ENCODE data around the gene ABHD2.
"Not testable (repeated sequence)": the region's sequence is repeated elsewhere in the genome, so short reads cannot be mapped to it uniquely, and the experiment has no call there.

ABHD2 gene

GRCh38 chr15:89087830-89088604, at the start of gene ABHD2:
TSS of gene ABHD2 (plus strand) at chr15:89088456. CDS start at chr15:89116328, 27,872 bp downstream.
- peak; percentile 100 for DNase-seq (ENCODE audit: low read depth)
- H3K4me3 ChIP-seq (ENCODE audit: low read depth, low read length), result peak within 1 kb of the TSS; percentile 91

- no peak overlapping the region for H3K4me3 ChIP-seq (ENCODE audit: low read depth, low read length)
- no peak for DNase-seq (ENCODE audit: low read depth)
Observed at GRCh38 chr15:89039142-89039541, 49.1 kb upstream of the ABHD2 start.

DNA sequence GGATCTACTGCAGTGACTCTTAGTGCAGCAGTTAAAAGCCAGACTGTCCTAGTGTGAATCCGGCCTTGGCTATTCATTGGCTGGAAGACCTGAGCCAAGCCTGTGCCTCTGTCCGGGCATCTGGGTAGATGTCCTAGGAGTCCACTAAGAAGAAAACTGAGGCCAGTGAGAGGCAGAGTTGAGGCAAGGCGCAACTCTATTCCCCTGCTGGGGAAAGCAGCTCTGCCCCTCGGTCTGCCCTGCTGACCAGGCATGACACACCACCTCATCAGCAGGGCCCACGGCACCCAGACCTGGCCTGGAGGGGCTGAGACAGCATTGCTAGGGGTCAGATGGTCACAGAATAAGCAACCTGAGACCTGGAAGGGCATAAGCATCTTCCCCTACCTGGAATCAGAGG, 46.7 kb upstream of the ABHD2 start:
- DNase-seq (ENCODE audit: low read depth), result no peak
- no peak overlapping the region for H3K4me3 ChIP-seq (ENCODE audit: low read depth, low read length)

DNA sequence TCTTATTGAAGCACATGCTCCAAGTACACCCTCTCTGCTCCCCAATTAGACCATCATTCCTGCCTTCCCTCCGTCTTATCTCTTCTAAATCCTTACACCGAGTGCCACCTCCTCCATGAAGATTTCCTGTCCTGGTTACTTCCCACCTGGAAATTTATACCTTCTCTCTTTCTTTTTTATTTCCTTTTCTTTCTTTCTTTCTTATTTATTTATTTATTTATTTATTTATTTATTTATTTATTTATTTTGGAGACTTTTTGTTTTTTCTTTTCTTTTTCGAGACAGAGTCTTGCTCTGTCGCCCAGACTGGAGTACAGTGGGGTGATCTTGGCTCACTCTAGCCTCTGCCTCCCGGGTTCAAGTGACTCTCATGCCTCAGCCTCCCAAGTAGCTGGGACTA, 45.9 kb upstream of the ABHD2 start:
- DNase-seq (ENCODE audit: low read depth), result no peak

DNA sequence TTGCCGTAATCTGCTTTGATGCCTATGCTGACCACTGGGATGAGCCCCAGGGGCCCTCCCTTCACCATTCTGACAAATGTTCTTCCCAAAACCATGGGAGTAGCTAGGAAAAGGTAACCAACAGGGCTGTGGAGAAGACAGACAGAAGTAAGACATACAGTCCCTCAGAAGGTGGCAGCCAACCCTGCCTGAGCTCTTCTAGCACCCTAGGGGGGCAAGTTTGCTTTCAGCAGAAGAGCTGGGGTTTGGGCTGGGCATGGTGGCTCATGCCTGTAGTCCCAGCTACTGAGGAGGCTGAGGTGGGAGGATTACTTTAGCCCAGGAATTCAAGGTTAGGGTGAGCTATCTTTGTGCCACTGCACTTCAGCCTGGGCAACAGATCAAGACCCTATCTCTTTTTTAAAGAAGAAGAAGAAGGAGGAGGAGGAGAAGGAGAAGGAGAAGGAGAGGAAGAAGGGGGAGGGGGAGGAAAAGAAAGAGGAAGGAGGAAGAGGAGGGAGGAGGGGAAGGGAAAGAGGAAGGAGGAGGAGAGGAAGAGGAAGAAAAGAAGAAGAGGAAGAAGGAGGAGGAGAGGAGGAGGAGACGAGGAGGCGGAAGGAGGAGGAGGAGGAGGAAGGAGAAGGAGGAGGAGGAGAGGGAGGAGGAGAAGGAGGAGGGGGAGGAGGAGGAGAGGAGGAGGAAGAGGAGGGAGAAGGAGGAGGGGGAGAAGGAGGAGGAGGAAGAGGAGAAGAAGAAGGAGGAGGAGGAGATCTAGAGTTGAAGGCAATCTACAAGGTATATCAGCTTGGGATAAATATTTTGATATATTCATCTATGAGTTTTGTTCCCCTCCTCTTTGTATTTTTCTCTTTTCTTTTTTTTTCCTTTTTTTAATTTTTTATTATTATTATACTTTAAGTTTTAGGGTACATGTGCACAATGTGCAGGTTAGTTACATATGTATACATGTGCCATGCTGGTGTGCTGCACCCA, 44.9 kb upstream of the ABHD2 start:
- DNase-seq (ENCODE audit: low read depth), result no peak
- H3K4me3 ChIP-seq (ENCODE audit: low read depth, low read length), result no peak overlapping the region

More for the DNA sequence above, 45.9 kb upstream of the ABHD2 start:
- H3K4me3 ChIP-seq (ENCODE audit: low read depth, low read length), result no peak overlapping the region

DNA sequence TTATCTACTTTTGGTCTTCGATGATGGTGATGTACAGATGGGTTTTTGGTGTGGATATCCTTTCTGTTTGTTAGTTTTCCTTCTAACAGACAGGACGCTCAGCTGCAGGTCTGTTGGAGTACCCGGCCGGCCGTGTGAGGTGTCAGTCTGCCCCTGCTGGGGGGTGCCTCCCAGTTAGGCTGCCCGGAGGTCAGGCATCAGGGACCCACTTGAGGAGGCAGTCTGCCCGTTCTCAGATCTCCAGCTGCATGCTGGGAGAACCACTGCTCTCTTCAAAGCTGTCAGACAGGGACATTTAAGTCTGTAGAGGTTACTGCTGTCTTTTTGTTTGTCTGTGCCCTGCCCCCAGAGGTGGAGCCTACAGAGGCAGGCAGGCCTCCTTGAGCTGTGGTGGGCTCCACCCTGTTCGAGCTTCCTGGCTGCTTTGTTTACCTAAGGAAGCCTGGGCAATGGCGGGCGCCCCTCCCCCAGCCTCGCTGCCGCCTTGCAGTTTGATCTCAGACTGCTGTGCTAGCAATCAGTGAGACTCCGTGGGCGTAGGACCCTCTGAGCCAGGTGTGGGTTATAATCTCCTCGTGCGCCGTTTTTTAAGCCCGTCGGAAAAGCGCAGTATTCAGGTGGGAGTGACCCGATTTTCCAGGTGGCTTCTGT, 39.1 kb upstream of the ABHD2 start:
- DNase-seq (ENCODE audit: low read depth); H3K4me3 ChIP-seq (ENCODE audit: low read depth, low read length): not testable (repeated sequence)

DNA sequence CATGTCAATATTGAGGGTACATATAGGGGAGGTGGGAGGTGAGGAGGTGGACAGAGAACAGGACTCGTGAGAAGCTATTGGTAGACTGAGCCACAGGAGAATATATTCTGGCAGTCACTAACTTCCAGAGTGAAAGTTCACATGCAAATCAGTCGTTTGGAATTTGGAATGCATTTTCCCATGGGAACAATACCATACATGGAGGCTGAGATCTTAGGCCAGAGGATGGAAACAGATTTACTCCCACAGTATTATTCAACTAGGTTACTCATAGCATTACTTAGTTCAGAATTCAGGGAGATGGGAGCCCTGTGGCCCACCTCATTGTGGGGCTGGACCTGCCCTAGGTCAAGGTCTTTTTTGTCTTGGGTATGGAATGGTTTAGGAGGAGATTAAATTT, 36.4 kb upstream of the ABHD2 start:
- no peak overlapping the region for H3K4me3 ChIP-seq (ENCODE audit: low read depth, low read length)
- DNase-seq (ENCODE audit: low read depth), result peak; percentile 98

- H3K4me3 ChIP-seq (ENCODE audit: low read depth, low read length), result no peak overlapping the region
- peak; percentile 99 for DNase-seq (ENCODE audit: low read depth)
Observed at GRCh38 chr15:89052474-89052873, 35.8 kb upstream of the ABHD2 start.

- DNase-seq (ENCODE audit: low read depth), result no peak
- H3K4me3 ChIP-seq (ENCODE audit: low read depth, low read length), result no peak overlapping the region
Observed at GRCh38 chr15:89054873-89055272, 33.4 kb upstream of the ABHD2 start.

DNA sequence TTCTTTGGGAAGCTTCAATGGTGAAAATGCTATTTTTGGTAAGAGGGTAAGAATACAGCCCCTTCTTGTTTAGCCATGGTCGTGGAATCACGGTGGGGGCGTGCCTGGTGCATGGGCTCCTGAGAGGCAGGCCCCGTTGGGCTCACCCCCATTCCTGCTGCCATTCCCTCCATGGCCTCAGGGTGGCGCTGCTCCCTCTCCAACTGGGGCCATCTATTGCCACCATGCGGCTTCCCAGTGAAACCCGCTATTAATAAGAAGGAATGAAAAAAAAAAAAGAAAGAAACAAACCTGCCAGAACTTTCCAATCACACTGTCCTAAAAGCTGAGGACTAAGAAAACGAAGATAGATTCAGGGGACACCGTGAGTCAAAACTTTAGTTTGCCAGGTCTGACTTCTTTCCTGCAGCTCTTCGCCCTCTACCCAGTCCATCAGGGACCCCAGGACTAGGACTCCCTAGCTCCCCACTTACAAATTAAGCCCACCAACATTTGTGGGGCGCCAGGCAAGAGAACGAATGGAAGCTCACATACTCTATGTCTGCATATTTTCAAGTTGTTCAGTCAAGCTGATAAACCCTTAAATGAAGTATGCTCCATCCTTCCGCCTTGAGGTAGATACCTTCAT, 30.6 kb upstream of the ABHD2 start:
- no peak overlapping the region for H3K4me3 ChIP-seq (ENCODE audit: low read depth, low read length)
- DNase-seq (ENCODE audit: low read depth), result no peak

DNA sequence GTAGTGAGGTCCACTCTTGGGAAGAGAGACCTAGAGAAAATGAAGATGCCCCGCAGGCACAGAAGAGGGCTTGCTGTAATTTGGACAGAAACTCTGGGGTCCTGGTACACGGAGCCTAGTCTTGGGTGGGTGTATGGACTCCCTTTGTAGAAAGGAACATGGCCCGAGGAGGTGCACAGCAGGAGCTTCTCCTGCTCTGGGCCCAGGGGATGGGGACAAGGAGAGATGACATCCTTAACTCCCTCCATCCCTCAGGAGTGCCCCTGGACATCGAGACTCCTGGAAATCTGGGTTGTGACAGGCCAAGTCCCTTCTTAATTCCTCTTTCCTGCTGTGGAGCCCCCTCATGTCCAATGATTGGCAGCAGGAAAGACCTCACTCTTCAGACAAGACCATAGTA, 29.9 kb upstream of the ABHD2 start:
- no peak for DNase-seq (ENCODE audit: low read depth)
- H3K4me3 ChIP-seq (ENCODE audit: low read depth, low read length), result no peak overlapping the region

DNA sequence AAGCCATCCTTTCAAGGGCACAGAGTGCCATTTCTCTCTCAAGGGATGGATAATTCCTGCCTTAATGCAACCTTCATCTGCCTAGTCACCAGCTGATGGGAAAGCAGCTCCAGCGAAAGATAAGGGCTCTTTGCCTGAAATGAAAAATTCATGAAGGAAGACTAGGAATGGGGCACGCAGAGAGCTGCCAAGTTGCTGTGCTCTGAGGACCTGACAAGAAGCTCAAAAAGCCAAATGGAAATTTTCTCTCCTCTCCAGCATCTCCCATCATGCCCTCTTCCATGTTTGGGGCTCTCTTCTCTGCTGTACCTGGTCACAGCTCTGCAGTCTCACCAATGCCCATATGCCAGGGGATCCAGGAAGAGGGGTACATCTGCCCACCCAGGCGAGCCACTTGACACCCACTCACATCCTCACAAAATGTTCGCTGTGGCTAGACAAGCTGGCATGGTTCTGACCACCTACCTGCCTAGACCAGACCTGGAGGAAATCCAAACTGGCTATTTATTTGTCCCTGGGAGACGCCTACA, 29.3 kb upstream of the ABHD2 start:
- no peak overlapping the region for H3K4me3 ChIP-seq (ENCODE audit: low read depth, low read length)
- DNase-seq (ENCODE audit: low read depth), result no peak

GRCh38 chr15:89066280-89066679, 22.0 kb upstream of the ABHD2 start:
- H3K4me3 ChIP-seq (ENCODE audit: low read depth, low read length), result no peak overlapping the region
- no peak for DNase-seq (ENCODE audit: low read depth)

DNA sequence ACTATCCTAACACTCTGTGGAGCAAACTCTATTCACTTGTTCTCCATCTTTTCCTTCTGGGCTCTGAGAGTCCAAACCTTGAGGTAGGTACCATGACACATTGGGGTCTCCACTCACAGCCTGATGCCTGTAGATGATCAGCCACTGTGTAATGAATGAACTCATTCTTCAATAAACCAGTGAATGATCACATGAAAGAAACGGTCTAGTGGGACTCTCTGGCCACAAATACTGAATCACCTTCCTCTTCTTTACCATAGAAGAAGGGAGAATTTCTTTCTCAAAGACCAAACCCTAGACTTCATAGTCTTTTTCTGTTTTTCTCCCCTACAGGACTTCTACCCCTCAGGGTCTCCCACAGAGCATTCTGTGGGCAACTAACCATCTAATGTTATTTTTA, 20.5 kb upstream of the ABHD2 start:
- H3K4me3 ChIP-seq (ENCODE audit: low read depth, low read length), result no peak overlapping the region
- no peak for DNase-seq (ENCODE audit: low read depth)

- H3K4me3 ChIP-seq (ENCODE audit: low read depth, low read length), result no peak overlapping the region
- peak; percentile 95 for DNase-seq (ENCODE audit: low read depth)
Observed at GRCh38 chr15:89068325-89068784, 19.9 kb upstream of the ABHD2 start.

DNA sequence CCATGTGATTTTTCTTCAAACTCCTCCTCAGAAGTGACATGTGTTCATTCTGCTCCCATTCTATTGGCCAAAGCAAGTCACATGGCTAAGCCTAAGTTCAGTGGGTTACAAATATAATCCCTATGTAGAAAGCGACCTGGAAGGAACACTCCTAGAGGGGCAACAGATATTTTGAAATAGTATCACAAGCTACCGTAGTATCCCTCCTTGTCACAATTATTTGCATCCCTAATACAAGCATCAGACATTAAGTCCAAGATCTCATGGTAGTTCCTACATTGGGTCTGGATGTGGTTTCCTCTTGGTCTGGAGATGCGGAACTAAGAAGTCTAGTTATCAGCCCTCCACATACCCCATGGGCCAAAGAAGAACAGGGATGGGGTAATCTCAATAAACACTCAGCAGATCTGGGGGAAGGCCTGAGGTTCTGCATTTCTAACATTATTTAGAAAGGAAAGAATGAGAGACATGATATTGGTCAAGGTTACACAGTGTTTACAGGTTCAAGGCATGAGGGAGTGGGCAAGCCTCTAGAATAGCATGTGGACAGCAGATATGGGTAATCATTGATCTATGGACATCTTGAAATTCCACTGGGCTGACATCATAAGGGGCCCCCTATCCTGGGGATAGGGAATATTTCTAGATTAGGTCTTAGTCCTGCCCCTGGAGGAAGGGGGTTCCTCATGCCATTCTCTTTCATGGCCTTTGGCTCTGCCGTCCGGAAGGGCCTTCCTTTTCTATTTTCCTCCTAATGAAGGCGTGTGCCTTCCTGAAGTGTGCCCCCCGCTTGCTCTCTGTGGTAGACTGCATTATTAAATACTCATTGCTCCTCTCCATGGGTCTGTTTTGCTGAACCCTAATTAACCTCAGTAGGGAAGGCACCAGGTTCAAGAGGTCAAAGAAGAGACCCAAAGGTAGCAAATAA, 17.8 kb upstream of the ABHD2 start:
- DNase-seq (ENCODE audit: low read depth), result no peak
- H3K4me3 ChIP-seq (ENCODE audit: low read depth, low read length), result no peak overlapping the region

DNA sequence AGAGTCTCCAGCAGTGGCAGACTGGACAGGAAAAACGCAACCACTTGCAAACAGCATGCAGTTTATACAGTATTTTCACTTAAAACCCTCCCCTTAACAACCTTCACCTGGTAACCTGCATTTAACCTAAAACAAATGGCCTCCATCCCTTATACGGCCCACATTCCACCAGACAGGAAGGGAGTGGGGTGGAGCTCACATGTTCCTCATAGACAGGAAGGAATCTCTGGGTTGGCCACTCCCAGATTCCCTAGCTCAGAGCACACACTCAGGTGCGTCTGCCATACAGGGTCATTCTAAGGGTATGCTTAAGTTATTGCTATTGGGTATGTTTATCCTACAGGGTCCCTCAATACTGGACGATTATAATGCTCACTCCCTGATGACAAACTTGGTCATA, 16.8 kb upstream of the ABHD2 start:
- H3K4me3 ChIP-seq (ENCODE audit: low read depth, low read length), result no peak overlapping the region
- no peak for DNase-seq (ENCODE audit: low read depth)

DNA sequence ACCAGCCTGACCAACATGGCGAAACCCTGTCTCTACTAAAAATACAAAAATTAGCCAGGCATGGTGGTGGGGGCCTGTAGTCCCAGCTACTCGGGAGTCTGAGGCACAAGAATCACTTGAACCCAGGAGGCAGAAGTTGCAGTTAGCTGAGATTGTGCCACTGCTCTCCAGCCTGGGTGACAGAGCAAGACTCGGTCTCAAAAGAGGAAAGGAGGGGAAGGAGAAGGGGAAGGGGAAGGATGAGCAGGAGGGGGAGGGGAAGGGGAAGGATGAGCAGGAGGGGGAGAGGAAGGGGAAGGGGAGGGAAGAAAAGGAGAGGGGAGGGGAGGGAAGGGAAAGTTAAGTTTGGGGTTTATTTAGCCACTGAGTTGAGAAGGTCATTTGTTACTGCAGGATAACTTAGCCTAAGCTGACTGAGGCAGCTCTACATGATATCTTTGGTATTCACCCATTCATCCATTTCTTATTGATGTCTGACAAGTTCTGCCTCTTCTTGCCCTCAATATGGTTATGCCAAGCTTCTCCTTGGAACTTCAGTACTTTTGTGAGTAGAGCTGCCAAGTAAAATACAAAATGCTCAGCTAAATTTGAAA, 15.9 kb upstream of the ABHD2 start:
- no peak for DNase-seq (ENCODE audit: low read depth)
- no peak overlapping the region for H3K4me3 ChIP-seq (ENCODE audit: low read depth, low read length)
